HG03342 (cell line): ENCODE data around the gene TTC33.
A peak's percentile ranks its signal among the peaks of the same experiment; 100 is the strongest.
"Not testable (repeated sequence)": the region's sequence is repeated elsewhere in the genome, so short reads cannot be mapped to it uniquely, and the experiment has no call there.

Source experiments
- ATAC-seq: cut with Tn5 transposase; IDR thresholded peaks from one replicate; pipeline ENCODE4 v1.9.1; 2021; ENCODE audit warnings: mild to moderate bottlenecking, moderate library complexity; ENCODE audit not compliant: unreplicated experiment

TTC33 gene

DNA sequence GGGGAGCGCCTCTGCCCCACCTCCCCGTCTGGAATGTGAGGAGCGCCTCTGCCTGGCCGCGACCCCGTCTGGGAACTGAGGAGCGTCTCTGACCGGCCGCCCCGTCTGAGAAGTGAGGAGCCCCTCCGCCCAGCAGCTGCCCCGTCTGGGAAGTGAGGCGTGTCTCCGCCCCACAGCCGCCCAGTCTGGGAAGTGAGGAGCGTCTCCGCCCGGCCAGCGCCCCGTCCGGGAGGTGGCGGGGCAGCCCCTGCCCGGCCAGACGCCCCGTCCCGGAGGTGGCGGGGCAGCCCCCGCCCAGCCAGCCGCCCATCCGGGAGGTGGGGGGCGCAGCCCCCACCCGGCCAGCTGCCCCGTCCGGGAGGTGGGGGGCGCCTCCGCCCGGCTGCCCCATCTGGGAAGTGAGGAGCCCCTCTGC lies 33.3 kb downstream of the TTC33 start:
- not testable (repeated sequence) for ATAC-seq

DNA sequence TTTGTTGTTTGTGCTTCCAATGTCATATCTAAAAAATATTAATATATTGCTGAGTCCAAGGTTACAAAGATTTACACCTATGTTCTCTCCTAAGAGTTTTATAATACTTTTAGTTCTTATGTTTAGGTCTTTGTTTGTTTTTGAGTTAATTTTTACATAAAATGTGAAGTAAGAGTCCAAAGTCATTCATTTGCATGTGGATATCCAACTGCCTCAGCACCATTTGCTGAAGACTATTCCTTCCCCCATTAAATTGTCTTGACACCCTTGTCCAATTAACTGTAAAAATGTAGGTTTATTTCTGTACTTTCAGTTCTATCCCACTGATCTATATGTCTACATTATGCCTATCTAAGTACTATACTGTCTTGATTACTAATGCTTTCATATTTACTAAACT lies 35.7 kb downstream of the TTC33 start:
- ATAC-seq = no peak

DNA sequence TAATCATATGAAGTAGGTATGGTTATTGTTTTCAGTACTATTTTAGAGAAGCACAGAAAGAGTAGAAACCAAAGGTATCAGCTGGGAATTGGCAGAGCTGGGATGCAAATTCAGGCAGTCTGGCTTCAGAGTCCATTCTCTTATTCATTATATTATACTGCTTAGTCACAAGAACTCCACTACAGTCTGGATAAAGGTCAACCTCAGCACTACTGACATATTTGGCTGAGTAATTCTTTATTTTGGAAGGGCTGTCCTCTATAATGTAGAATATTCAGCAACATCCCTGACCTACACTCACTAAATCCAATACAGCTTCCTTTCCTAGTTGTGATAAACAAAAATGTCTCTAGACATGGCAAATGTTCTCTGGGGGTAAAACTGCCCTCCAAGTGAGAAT lies 38.5 kb downstream of the TTC33 start:
- ATAC-seq = no peak

DNA sequence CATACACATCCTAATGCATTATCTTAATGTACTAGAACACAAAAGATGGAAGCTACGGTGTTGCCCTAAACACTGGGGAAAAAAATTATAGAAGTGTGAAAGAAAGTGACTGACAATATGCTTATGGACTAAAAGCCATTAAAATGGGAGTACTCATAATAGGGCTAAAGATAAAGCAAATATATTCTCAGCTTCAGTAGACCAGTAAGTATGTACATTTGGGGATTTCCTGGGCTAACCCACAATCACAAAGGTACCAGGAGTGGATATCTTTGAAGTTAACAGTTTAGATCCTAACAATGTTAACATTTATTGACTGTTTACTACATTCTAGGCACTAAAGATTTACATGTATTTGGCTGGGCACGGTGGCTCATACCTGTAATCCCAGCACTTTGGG lies 39.2 kb downstream of the TTC33 start:
- no peak for ATAC-seq

DNA sequence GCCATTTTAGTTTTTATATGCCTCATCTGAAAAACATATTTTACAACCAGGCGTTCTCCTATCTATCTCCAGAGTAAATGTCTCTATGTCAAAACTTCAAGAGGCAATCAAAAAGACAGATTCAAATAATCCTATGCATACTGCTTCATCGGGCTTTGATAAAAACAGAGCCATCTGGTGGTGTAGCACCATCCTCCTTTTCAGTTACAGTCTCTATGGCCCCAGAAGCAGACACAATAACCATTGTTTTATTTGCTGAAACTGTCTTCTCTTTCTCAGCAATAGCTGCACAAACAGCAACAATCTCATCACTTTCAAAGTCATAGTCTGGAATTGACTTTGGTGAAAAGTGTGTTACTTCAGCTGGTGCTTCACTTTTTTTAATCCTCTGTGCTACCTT lies 39.8 kb downstream of the TTC33 start:
- ATAC-seq = no peak

DNA sequence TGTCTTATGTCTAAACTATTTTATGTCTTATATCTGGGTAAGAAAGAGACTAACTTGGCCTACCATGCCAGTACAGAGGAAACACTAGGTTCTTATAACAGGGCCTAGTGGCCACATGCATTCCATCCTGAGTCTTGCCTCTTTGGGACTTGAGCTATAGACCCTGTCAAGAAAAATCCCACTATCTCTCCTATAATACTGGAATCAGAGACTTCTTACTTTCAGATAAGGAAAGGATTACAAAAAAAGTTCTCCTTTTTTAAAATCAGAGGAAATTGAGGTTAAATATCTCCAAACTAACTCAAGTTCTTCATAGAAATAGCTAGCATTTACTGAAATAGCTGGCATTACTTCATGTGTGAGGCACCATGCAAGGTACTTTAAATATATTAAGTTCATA lies 41.8 kb downstream of the TTC33 start:
- ATAC-seq = no peak

DNA sequence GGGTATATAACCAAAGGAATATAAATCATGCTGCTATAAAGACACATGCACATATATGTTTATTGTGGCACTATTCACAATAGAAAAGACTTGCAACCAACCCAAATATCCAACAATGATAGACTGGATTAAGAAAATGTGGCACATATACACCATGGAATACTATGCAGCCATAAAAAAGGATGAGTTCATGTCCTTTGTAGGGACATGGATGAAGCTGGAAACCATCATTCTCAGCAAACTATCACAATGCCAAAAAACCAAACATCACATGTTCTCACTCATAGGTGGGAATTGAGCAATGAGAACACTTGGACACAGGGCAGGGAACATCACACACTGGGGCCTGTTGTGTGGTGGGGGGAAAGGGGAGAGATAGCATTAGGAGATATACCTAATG lies 45.2 kb downstream of the TTC33 start:
- not testable (repeated sequence) for ATAC-seq

DNA sequence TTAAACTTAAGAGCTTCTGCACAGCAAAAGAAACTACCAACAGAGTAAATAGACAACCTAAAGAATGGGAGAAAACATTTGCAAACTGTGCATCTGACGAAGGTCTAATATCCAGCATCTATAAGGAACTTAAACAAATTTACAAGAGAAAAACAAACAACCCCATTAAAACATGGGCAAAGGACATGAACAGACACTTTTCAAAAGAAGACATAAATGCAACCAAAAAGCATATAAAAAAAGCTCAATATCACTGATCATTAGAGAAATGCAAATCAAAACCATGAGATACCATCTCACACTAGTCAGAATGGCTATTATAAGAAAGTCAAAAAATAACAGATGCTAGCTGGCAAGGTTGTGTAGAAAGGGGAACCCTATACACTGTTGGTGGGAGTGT lies 50.3 kb downstream of the TTC33 start:
- ATAC-seq = not testable (repeated sequence)

DNA sequence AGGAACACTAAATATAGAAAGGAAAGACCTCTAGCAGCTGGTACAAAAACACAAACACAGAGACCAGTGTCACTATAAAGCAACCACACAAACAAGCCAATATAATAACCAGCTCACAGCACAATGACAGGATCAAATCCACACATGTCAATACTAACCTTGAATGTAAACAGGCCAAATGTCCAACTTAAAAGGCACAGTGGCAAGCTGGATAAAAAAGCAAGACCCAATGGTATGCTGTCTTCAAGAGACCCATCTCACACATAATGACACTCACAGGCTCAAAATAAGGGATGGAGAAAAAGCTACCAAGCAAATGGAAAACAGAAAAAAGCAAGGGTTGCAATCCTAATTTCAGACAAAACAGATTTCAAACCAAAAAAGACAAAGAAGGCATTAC lies 53.7 kb downstream of the TTC33 start:
- not testable (repeated sequence) for ATAC-seq

DNA sequence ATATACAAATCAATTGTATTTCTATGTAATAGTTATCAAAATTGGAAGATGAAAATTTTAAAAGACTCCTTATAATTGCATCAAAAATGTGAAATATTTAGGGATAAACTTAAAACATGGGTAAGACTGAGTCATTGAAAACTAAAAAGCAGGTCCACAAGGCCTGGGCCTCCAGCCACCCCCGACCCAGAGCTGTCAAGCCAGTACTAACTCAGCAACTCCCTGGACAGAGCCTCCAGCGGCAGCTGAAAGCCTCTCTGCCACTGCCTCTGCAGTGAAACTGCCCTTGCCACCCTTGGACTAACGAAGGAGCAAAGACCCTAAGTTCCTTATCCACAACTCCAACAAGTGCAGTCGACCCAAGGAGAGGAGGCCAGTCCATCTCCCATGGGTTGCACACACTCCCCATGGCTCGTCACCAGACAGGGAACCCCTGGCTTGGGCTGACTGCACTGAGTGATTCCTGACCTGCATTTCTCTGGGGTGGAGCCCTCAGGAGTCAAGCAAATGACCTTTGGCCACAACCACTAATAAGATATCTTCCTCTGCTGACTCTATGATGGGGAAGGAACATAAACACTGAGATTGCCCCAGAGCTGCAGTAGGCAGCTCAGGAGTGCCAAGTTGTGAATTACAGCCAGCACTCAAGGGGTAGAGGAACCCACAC lies 55.5 kb downstream of the TTC33 start:
- ATAC-seq = no peak

DNA sequence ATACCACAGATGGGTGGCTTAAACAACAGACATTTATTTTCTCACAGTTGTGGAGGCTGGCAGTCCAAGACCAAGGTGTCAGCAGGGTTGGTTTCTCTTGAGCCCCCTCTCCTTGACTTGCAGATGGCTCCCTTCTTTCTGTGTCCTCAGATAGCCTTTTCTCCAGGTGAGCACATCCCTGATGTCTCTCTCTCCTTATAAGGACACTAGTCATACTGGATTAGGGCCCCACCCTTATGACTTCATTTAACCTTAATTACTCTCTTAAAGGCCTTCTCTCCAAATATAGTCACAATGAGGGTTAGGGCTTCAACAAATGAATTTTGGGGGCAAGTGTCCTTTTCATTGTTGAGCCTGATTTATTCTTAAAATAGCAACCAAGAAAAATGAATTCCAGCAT lies 61.3 kb downstream of the TTC33 start:
- ATAC-seq = no peak

DNA sequence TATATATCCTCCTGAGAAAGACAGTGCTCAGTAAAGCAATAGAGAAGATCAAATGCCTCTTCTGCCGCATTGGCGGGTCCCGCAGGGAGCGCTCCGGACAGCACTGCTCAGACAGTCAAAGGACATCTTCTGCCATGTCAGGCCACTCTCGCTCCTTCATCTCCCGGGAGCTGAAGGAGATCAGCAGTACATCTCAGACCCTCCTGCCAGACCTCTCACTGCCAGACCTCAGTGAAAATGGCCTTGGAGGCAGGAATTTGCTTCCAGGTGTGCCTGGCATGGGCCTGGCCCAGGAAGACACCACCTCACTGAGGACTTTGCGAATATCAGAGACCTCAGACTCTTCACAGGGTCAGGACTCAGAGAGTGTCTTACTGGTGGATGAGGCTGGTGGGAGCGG lies 63.9 kb downstream of the TTC33 start:
- no peak for ATAC-seq

DNA sequence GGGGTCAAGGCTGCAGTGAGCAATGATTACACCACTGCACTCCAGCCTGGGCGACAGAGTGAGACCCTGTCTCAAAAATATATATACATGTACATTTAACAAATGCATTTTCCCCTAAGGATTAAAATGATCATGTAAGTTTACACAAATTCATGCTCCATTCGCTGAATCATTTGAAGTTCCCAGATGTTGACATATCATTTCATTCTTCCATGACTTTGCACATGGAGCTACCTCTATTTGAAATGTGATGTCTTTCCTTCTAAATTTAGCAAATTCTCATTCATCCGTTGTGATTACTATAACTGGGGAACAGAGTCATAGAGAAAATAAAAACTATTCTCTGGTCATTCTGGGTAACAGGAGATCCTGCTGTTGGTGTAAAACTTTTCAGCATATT lies 65.5 kb downstream of the TTC33 start:
- ATAC-seq = no peak

DNA sequence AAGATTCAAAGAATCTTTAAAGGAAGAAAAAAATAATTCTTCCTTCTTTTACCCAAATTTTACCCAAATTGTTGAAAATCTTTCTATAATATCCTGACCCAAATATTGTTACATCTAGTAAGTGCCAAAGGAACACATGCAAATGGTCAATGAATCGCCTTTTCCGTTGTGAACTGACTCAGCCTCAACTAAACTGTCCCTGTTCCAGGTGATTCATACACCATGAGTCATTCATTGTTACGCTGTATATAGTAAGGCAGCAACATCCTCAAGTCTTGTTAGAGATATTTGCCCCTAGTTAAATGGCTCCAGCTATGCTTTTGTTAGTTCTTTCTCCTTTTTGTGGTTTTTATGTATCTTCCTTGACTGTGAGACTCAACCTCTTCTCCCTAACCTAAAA lies 66.3 kb downstream of the TTC33 start:
- ATAC-seq = peak; percentile 68

DNA sequence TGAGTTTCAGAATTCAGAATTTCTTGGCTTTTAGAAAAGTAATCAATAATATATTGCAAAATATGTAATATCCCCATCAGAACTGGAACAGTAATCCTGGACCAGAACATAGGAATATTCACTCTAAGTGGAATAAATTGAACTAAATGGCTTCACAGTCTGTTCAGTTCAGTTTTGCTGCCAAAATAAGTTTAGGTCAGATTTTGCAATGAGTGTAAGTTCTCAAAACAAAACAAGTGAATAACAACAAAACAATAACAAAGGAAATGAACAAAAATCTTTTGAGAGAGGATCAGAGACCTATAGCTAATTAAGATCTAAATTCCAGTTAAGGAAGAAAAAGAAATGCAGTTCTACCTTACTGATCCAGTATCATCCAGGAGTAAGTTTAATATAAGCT lies 66.8 kb downstream of the TTC33 start:
- ATAC-seq = no peak

DNA sequence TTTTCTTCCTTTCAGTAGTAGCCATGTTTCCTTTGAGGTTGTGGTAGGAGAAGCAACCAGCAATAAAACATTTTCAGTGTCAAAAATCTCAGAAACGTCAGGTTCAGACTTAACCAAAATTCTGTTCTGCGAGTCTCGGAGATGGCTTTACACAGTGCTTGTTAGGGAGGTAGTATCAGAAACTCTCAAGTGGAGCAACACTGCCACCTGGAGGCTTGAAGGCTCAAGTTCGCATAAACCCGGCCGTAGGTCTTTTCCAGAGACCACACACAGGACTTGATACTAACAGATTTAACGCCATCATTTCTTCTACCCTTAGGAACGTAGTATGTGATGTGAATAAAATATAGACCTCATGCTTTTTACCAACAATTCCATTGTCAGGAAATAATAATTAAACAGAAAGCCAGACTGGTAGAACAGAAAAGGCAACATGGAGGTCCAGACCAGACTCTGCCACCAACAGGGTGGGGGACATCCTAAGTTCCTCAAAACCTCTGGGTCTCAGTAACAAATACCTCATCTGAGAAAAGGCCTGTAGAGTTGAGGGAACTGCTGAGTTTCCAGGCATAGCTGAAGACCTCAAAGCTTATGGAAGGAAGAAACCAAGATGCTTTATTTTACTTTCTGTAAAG lies 67.5 kb downstream of the TTC33 start:
- peak; percentile 93 for ATAC-seq

DNA sequence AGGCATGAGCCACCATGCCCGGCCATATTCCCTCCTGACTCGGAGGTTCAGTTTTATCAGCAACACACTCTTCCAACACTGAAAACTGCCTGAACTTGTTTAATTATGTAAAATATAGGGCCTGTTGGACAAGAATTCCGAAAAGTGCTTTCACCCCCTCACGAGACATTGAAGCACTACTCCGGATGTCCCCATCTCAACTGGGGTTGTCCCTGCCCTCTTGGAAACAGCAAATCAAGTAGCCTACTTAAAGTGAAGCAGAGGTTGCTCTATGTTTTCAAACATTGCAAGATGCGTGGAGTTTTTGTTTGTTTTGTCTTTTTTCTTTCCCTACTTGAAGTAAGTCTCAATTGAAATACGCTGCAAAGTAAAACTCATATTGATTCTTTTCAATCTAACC lies 68.4 kb downstream of the TTC33 start:
- no peak for ATAC-seq

DNA sequence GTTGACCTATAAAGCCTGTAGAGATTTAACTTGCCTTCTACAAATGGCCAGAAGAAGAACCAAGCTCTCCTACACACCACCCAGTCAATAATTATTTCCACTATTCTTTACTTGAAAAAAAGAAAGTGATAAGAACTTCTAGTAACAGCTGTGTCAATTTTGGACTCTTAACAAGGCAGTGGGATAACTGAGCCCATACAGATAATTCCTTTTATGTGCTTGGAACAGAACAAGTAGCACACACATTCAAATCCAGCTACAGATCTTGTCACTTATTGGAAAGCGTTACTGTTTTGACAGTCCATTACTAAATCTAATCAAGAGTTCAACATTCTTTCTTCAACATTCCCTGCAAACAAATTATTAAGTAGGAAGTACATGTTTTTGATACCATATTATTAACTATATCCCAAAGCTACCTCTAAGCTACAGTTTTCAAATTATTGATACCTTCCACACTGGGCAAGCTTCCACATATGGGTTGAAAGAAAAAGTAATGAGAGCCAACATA lies 69.7 kb downstream of the TTC33 start:
- ATAC-seq = no peak

DNA sequence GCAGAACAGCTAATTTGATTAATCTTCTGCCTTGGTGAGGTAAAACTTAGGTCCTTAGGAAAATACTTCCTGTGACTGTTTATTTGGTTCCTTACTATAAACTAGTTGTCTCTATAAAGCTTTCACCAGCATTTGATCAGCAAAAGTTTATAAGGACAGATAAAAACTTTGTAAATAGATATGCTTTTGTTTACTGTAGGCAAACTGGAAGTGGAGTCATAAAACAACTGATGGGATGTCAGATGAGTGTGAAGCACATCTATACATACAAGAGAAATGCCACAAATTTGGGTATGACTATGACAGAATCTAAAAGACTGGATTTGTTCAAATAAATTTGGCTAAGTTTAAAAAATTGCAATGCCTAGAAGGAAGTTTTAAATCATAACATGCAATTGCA lies 70.6 kb downstream of the TTC33 start:
- ATAC-seq = no peak

DNA sequence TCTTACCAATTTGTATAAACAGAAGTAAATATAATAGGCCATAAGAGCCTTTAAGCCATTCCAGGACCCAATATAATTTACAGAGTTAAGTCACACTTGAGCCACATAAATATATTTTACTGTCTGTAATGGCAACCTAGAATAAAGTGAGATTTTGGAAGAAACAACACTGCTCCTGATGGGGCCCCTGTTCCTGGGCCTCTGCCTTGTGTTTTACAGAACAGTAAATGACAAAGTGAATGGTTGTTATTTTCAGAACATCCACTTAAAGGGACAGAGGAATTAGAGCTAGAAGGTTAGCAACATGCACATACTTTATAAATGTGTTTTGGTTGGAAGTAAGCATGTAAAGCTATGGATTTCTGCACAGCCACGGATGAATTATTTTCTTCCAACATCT lies 72.5 kb downstream of the TTC33 start:
- ATAC-seq = no peak

DNA sequence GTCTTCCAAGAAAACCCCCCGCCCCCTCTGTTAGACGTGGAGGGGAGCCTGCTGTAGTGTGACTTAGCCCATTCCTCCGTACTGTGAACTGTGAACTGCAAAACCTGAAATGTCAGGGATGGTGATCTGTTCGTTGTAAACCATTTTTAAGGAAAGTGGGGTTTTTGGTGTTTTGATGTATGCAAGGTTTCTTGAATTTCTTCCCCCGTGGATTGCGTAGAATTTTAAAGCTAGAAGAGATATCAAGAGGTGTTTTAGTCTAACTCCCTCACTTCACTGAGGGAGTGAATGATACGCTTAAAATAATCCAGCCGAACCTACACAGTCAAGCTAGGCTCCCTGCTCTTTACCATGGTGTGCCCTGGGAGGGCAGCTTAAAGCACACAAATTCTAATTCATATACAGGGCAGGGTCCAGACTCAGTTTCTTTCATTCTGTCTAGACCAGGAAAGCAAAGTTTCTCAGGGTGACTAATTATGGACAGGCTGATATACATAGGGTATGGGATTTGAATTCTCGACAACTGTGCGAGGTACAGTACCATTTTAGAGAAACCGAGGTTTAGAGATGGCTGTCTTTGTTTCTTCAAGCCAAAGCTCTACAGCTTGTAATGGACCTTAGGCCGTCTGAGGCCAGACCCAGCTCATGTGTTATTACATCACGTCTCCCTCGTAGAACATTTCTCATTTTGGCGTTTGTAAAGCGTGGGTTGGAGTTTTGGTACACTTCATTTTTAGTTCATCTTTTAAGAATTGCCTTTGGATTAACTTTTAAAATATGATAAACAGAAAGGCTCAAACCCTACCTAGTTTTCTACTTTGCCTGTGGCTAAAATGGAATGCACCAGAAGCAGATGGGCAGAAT lies 73.4 kb downstream of the TTC33 start:
- ATAC-seq = no peak
